H1 (cell line): ENCODE measurements around the gene NPM1. TPM values are rescaled to one million over a fixed set of nuclear protein-coding genes. Genes with fewer than 3 reads are reported as not detected.

Experiments
- CTCF ChIA-PET: fragments of 300-600 bp; sonication (Branson Sonifier 250); formaldehyde crosslinking; loops from one replicate; lab custom pipeline; 2021; ENCODE audit not compliant: partially characterized antibody; lab: Charles Lee
- POLR2A ChIA-PET: fragments of 300-600 bp; sonication (Branson Sonifier 250); formaldehyde crosslinking; loops from one replicate; lab custom pipeline; 2021; ENCODE audit warnings: inconsistent platforms; ENCODE audit not compliant: partially characterized antibody; lab: Charles Lee
- DNase-seq, 2 experiments: peaks; one replicate each; pipeline versions ENCODE4 v3.0.0 to v3.0.0-alpha.2; 2010 to 2022; ENCODE audit warnings: low spot score in 2 of 2, low read depth in 1 of 2, mixed read lengths in 1 of 2
- FAIRE-seq: peaks from 2 replicates; lab custom pipeline; 2011; peaks lifted over from hg19 to GRCh38; lab: Jason Lieb, UNC
- H2AFZ ChIP-seq: 2 replicates; pipeline ENCODE4 v1.8.1; 2012; ENCODE audit warnings: low read length, inconsistent platforms
- H2AK5ac ChIP-seq: 2 replicates; pipeline ENCODE4 v1.6.1; 2013; ENCODE audit warnings: low read depth, low read length
- H2BK120ac ChIP-seq: replicated peaks from 2 replicates; pipeline ENCODE3; 2013; ENCODE audit warnings: low read depth, low read length, inconsistent platforms
- H2BK12ac ChIP-seq: 2 replicates; pipeline ENCODE4 v1.6.1; 2013; ENCODE audit warnings: low read depth, low read length
- H2BK15ac ChIP-seq: 2 replicates; pipeline ENCODE4 v1.6.1; 2013; ENCODE audit warnings: low read length
- H2BK20ac ChIP-seq: 2 replicates; pipeline ENCODE4 v1.6.1; 2013; ENCODE audit warnings: low read length
- H2BK5ac ChIP-seq: 2 replicates; pipeline ENCODE4 v1.6.1; 2013; ENCODE audit warnings: low read depth, low read length
- H3K14ac ChIP-seq: 2 replicates; pipeline ENCODE4 v1.6.1; 2013; ENCODE audit warnings: inconsistent platforms; ENCODE audit not compliant: insufficient read length
- H3K18ac ChIP-seq: 2 replicates; pipeline ENCODE4 v1.6.1; 2013; ENCODE audit warnings: low read length; ENCODE audit errors: extremely low read depth
- H3K23ac ChIP-seq: 2 replicates; pipeline ENCODE4 v1.6.1; 2013; ENCODE audit warnings: inconsistent platforms; ENCODE audit not compliant: insufficient read length
- H3K23me2 ChIP-seq: 2 replicates; pipeline ENCODE4 v1.6.1; 2013; ENCODE audit warnings: low read depth, low read length
- H3K27ac ChIP-seq: 2 replicates; pipeline ENCODE4 v1.6.1; 2011; ENCODE audit warnings: low read depth, low read length, inconsistent platforms
- H3K27me3 ChIP-seq, 4 experiments: replicated peaks in 1 of 4; 1 replicate in 1 of 4; 2 replicates in 3 of 4; pipeline versions ENCODE4 v1.6.1 to v1.8.1; 2011 to 2013; ENCODE audit warnings: low read length in 3 of 4, mild to moderate bottlenecking in 3 of 4, inconsistent platforms in 2 of 4, mixed read lengths in 2 of 4, moderate library complexity in 1 of 4; ENCODE audit not compliant: control insufficient read depth in 3 of 4, insufficient read depth in 3 of 4; ENCODE audit errors: extremely low read depth in 1 of 4
- H3K36me3 ChIP-seq, 4 experiments: 2 replicates each; pipeline versions ENCODE4 v1.6.1 to v1.8.1; 2011 to 2013; ENCODE audit warnings: mild to moderate bottlenecking in 4 of 4, low read length in 3 of 4, moderate library complexity in 2 of 4, control low read depth in 1 of 4, inconsistent platforms in 1 of 4; ENCODE audit not compliant: insufficient read depth in 4 of 4, control insufficient read depth in 2 of 4
- H3K4ac ChIP-seq: replicated peaks from 2 replicates; pipeline ENCODE3; 2013; ENCODE audit warnings: low read length, low read depth, mixed read lengths, inconsistent platforms; ENCODE audit not compliant: insufficient read length
- H3K4me1 ChIP-seq, 4 experiments: replicated peaks in 1 of 4; 1 replicate in 1 of 4; 2 replicates in 3 of 4; pipeline versions ENCODE4 v1.6.1 to v1.8.1; 2011 to 2013; ENCODE audit warnings: low read length in 3 of 4, inconsistent platforms in 2 of 4, mixed read lengths in 1 of 4; ENCODE audit not compliant: insufficient read depth in 4 of 4, control insufficient read depth in 3 of 4
- H3K4me2 ChIP-seq, 2 experiments: 2 replicates each; pipeline versions ENCODE4 v1.6.1 to v1.8.1; 2011 to 2013; ENCODE audit warnings: low read depth in 2 of 2, low read length in 2 of 2, control low read depth in 1 of 2, inconsistent platforms in 1 of 2, mild to moderate bottlenecking in 1 of 2; ENCODE audit not compliant: insufficient read depth in 1 of 2
- H3K4me3 ChIP-seq, 4 experiments: fragments of 200-600, 300-600 bp in 1 of 4; sonication (generic), shearing (Covaris generic), sonication (Bioruptor Twin) in 1 of 4; 2 replicates each; pipeline versions ENCODE4 v1.5.1 to v1.8.1; 2011 to 2016; ENCODE audit warnings: low read length in 4 of 4, low read depth in 3 of 4, control low read depth in 2 of 4, inconsistent platforms in 2 of 4, mild to moderate bottlenecking in 2 of 4, mixed read lengths in 1 of 4, moderate library complexity in 1 of 4; ENCODE audit not compliant: insufficient read depth in 2 of 4; ENCODE audit errors: extremely low read depth in 1 of 4
- H3K56ac ChIP-seq: replicated peaks from 2 replicates; pipeline ENCODE3; 2013; ENCODE audit warnings: low read depth, mild to moderate bottlenecking, mixed read lengths, low read length, inconsistent platforms; ENCODE audit not compliant: insufficient read length
- H3K79me1 ChIP-seq: 2 replicates; pipeline ENCODE4 v1.6.1; 2013; ENCODE audit warnings: low read depth, low read length, control low read depth
- H3K79me2 ChIP-seq, 2 experiments: 2 replicates each; pipeline versions ENCODE4 v1.6.1 to v1.8.1; 2012 to 2013; ENCODE audit warnings: low read length in 2 of 2, mild to moderate bottlenecking in 2 of 2, inconsistent platforms in 1 of 2; ENCODE audit not compliant: insufficient read depth in 2 of 2, control insufficient read depth in 1 of 2
- H3K9ac ChIP-seq, 4 experiments: replicated peaks in 1 of 4; 1 replicate in 1 of 4; 2 replicates in 3 of 4; pipeline versions ENCODE4 v1.6.1 to v1.8.1; 2011 to 2013; ENCODE audit warnings: low read depth in 3 of 4, low read length in 3 of 4, control low read depth in 2 of 4, mild to moderate bottlenecking in 2 of 4, moderate library complexity in 2 of 4, inconsistent platforms in 1 of 4; ENCODE audit errors: extremely low read depth in 1 of 4
- H3K9me3 ChIP-seq, 2 experiments: 2 replicates each; pipeline versions ENCODE4 v1.6.1 to v1.8.1; 2012 to 2013; ENCODE audit warnings: mild to moderate bottlenecking in 2 of 2, moderate library complexity in 2 of 2, control low read depth in 1 of 2, inconsistent platforms in 1 of 2, low read depth in 1 of 2, low read length in 1 of 2, mixed read lengths in 1 of 2; ENCODE audit not compliant: insufficient read depth in 2 of 2
- H4K20me1 ChIP-seq, 2 experiments: replicated peaks in 1 of 2; 2 replicates each; pipeline versions ENCODE3 to v1.8.1; 2011 to 2013; ENCODE audit warnings: inconsistent platforms in 2 of 2, low read length in 2 of 2, mild to moderate bottlenecking in 1 of 2; ENCODE audit not compliant: insufficient read depth in 2 of 2, control insufficient read depth in 1 of 2
- H4K5ac ChIP-seq: 2 replicates; pipeline ENCODE4 v1.6.1; 2013; ENCODE audit warnings: low read length, low read depth, mixed read lengths, inconsistent platforms; ENCODE audit not compliant: insufficient read length
- H4K8ac ChIP-seq: 2 replicates; pipeline ENCODE4 v1.8.0; 2013; ENCODE audit warnings: mild to moderate bottlenecking, moderate library complexity, low read length, inconsistent platforms; ENCODE audit not compliant: insufficient read depth; ENCODE audit errors: extremely low read depth
- H4K91ac ChIP-seq: replicated peaks from 2 replicates; pipeline ENCODE3; 2013; ENCODE audit warnings: low read length, mixed read lengths, inconsistent platforms; ENCODE audit not compliant: insufficient read length
- POLR2AphosphoS5 ChIP-seq: IDR thresholded peaks from 2 replicates; pipeline ENCODE4 v1.6.1; 2011; ENCODE audit warnings: low read depth, low read length
- POU5F1 ChIP-seq: IDR thresholded peaks from 2 replicates; pipeline ENCODE4 v1.6.1; 2011; ENCODE audit warnings: low read depth, mild to moderate bottlenecking, low read length, moderate library complexity
- WGBS, 2 experiments: shearing (Covaris generic) in 1 of 2; methylation state at CpG; one replicate each; pipeline versions ENCODE4 v1.1.6 to v1.1.7; 2013 to 2015; ENCODE audit warnings: low lambda C conversion rate in 2 of 2, mixed read lengths in 2 of 2, inconsistent platforms in 1 of 2, low coverage in 1 of 2, missing lambda C conversion rate in 1 of 2; ENCODE audit not compliant: insufficient replicate concordance in 2 of 2, insufficient coverage in 1 of 2, insufficient read length in 1 of 2; ENCODE audit errors: extremely low coverage in 1 of 2, missing lambda C conversion rate in 1 of 2; 5-methylcytosine and 5-hydroxymethylcytosine counted together
- polyA plus RNA-seq, 7 experiments: library from polyadenylated mRNA; depleted of rRNA in 3 of 7; stranded (reverse) in 5 of 7; unstranded in 2 of 7; fragments of >200 nt in 5 of 7; fragments of 200-250 nt in 2 of 7; gene quantifications; 1 replicate in 5 of 7; 2 replicates in 1 of 7; 4 replicates in 1 of 7; pipeline versions ENCODE4 v1.2.1 to v1.2.3, GENCODE V29; 2011 to 2013; ENCODE audit warnings: missing spikeins in 2 of 7, mixed read lengths in 2 of 7
- total RNA-seq: library from RNA; stranded (reverse); fragmentation: NEBNext Ultra II Directional; extraction: Animal tissue kit (Norgen Biotek cat#: 25700); gene quantifications from 2 replicates; pipeline ENCODE4 v1.2.1, GENCODE V29; 2021
- TF ChIP-seq, protein P1 (sequence below): IDR thresholded peaks from 2 replicates; pipeline ENCODE4 v1.6.1; 2011; ENCODE audit warnings: low read depth, mild to moderate bottlenecking, low read length; ENCODE audit not compliant: insufficient read depth

The NPM1 gene
- total and polyA plus RNA-seq, 2 of the 8 experiments (the other 6 are each of a cell fraction or from before 2014, with no cell fraction given), result 2,182 to 4,042 TPM

- no peak for DNase-seq
- H3K79me1 ChIP-seq, result no peaks in the 10 kb centered on the region
- POLR2A ChIA-PET, result interaction anchor here (0.7 to 1.9 kb wide), 2 partner anchors 17 to 43 kb away, joined by 4 to 5 read pairs; partner anchors contain the start of gene NPM1
These were observed 43.7 kb downstream of the NPM1 start for GRCh38 chr5:171431251-171431777.

More at GRCh38 chr5:171431251-171431777, 43.7 kb downstream of the NPM1 start:
- 94% methylated on average over 7 of the region's 7 CpGs; no CpG with 5 or more reads in 1 of the 2 experiments for WGBS, 2 experiments
- Histone ChIP-seq H2AFZ (no peak overlapping the region), H3K23me2 (no peaks in the 10 kb centered on the region; the same call in 1 of the 2 replicates)
- TF ChIP-seq, protein P1, sequence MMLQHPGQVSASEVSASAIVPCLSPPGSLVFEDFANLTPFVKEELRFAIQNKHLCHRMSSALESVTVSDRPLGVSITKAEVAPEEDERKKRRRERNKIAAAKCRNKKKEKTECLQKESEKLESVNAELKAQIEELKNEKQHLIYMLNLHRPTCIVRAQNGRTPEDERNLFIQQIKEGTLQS, result no peak
- TF ChIP-seq POU5F1 (no peak), POLR2AphosphoS5 (no peak)
- TF ChIP-seq, all 59 proteins: peak for 0
- no peaks in the 10 kb centered on the region for H4K20me1 ChIP-seq
- H2BK15ac ChIP-seq, result 0 out of 2 replicates have a peak overlapping the region, but pooled peaks have one; percentile 46
- H2BK5ac ChIP-seq, result no peak overlapping the region
- H4K91ac ChIP-seq, result no peak overlapping the region
- H2BK20ac ChIP-seq, result no peak overlapping the region
- no peaks in the 10 kb centered on the region for H3K79me2 ChIP-seq
- no peaks in the 10 kb centered on the region for H3K36me3 ChIP-seq
- H2AK5ac ChIP-seq, result no peak overlapping the region
- no peak for FAIRE-seq
- H3K4me1 ChIP-seq, result peaks cover 0 to 14% (median 9%) of the 10 kb centered on the region in 4 experiments; a peak in 4 of 7 replicates
- H3K9me3 ChIP-seq, result no peaks in the 10 kb centered on the region
- no peak overlapping the region for H3K23ac ChIP-seq
- no peak overlapping the region; the same call in 1 of the 2 replicates for H4K8ac ChIP-seq
- H3K14ac ChIP-seq, result no peak overlapping the region
- H3K4me3 ChIP-seq, result no peak overlapping the region
- H3K18ac ChIP-seq, result no peak overlapping the region
- H3K56ac ChIP-seq, result no peak overlapping the region
- no peaks in the 10 kb centered on the region for H3K27me3 ChIP-seq
- no peak overlapping the region for H3K27ac ChIP-seq
- H3K4ac ChIP-seq, result no peak overlapping the region
- H3K9ac ChIP-seq, result no peak overlapping the region
- no peak overlapping the region for H2BK120ac ChIP-seq
- H2BK12ac ChIP-seq, result no peak overlapping the region
- CTCF ChIA-PET, result interaction anchor here (1.0 to 2.0 kb wide), 4 partner anchors 9 to 21 kb away, joined by 3 to 5 read pairs (median 4); no protein-coding TSS in a partner anchor
- no peak overlapping the region for H3K4me2 ChIP-seq
- H4K5ac ChIP-seq, result no peak overlapping the region
